Measurements from ENCODE around the gene TMEM191C.
"Not testable (repeated sequence)": the region's sequence is repeated elsewhere in the genome, so short reads cannot be mapped to it uniquely, and the experiment has no call there.

DNA sequence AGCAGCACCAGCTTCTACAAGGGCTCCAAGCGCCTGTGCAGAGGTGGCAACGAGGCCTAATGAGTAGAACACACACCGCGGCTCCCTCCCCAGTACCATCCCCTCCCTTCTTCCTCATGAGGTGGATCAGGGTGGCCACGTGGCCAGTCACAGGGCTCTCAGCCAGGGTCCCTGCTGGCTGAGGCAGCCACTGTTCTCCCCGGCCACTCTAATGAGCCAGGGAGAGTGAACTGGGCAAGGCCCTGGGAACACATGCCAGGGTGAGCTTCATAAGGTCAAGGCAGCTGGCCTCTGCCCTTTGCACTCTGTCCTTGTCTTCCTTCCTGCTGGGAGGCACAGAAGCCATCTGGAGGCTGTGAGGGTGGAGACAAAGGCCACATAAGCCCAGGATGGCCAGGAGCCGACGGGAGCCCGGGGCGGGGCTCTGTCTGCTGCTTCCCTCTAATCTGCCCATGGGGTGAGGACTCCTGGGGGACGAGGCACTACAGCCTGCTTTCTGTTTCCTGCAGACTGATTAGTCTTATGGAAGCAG is 22.0 kb downstream of the TMEM191C start:
- not testable (repeated sequence) for TF ChIP-seq POLR2A (IDR thresholded peaks at IDR 0.05; ENCODE audit: low read depth, low read length); POLR2AphosphoS5 (IDR thresholded peaks at IDR 0.05; ENCODE audit: low read depth, low read length); SPI1 (IDR thresholded peaks at IDR 0.05; ENCODE audit: low read depth, low read length); TAF1 (IDR thresholded peaks at IDR 0.05; ENCODE audit: low read depth, low read length); PAX5 (IDR thresholded peaks at IDR 0.05; ENCODE audit: insufficient read depth, low read length, severe bottlenecking); POU2F2 (IDR thresholded peaks at IDR 0.05; ENCODE audit: low read depth, low read length)

Measured in GM12891 (cell line).